HG03439 (cell line): ENCODE data around the gene DCUN1D2.

Experiments
- ATAC-seq: cut with Tn5 transposase; IDR thresholded peaks from one replicate; pipeline ENCODE4 v1.9.1; 2021; ENCODE audit warnings: mild to moderate bottlenecking, moderate library complexity; ENCODE audit not compliant: unreplicated experiment

Gene DCUN1D2

DNA sequence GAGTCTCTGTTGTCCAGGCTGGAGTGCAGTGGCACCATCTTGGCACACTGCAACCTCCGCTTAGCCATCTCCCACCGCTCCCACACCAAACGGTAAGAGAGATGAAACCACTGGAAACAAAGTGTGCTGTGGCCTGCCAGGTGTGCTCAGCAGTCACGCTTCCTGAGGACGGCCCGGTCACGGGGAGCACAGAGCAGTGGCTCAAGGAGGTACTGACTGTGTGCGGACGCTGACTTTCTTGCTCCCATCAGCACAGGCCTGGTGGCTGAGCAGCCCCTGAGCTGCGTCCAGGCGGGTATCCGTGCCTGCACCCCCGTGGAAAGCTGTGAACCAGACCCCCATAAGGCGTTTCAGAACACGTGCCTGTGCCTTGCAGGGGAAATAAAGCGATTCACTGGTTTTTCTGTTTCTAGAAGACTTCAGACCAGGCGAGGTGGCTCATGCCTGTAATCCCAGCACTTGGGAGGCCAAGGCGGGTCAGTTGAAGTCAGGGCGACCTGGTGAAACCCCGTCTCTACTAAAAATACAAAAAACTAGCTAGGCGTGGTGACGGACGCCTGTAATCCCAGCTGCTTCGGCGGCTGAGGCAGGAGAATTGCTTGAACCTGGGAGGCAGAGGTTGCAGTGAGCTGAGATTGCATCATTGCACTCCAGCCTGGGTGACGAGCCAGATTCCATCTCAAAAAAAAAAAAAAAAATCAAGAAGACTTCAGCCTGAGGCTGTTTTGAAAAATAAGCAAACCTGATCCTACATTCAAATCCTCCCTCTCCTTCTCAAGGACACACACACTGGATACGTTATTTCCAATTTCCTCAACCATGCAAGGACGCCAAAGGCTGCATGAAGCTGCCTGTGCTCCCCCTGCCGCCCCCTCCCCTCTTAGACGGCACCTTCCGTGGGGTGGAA lies 62.7 kb downstream of the DCUN1D2 start:
- no peak for ATAC-seq

- ATAC-seq, result no peak
Measured at GRCh38 chr13:113426591-113426986, 63.9 kb downstream of the DCUN1D2 start.

GRCh38 chr13:113425941-113426590 lies 64.4 kb downstream of the DCUN1D2 start:
- ATAC-seq, result no peak

- ATAC-seq, result no peak
Measured at GRCh38 chr13:113423520-113424163, 66.9 kb downstream of the DCUN1D2 start.

DNA sequence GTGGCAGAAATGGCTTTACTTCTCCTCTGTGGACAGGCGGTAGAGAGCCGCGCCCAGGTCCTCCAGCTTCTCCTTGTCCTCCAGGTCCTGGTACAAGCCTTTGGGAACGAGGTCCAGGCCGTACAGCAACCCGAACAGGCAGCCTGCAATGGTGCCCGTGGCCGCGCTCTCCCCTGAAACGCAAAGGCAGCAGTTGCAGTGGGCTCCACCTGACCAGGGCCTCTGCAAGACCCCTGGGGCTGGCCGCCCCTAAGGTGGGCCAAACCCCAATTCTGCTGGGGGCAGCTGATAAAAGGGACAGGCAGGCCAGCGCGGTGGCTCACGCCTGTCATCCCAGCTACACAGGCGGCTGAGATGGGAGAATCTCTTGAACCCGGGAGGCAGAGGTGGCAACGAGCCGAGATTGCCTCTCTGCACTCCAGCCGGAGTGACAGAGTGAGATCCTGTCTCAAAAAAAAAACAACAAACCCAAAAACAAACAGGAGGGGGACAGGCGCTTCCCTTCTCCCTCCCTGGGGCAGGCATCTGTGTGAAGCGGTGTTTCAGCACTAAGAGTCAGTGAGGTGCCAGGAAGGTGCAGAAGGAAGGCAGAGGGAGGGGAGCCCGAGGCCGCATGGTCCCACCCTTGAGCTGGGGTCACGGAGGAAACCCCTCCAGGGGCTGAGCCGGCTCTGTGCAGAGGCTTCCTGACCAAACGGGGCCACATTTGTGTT lies 67.5 kb downstream of the DCUN1D2 start:
- no peak for ATAC-seq

DNA sequence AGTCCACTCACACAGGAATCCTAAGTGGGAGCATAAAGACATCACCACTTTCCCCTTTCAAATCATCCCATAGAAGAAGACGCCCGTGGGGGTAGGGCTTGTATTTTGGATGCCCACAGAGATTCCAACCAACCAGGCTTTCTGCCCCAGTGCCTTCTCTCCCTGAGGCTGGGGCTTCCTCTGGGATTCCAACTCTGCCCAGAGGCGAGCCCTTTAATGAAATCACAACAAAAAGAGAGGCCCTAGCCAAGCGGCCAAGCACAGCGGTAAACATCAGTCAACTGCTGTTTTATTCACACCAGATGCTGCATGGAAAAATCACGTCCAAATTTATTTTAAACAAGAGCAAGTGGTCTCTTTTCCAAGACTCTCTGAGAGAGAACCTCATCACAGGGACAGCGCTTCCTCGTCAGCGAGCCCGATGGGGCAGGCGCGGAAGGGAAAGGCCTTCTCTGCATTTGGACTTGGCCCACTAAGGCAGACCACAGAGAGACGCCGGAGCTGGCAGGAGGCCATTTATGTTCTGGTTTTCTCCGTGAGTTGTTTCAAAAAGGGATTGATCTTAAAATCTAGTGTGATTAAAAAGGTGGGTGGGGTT lies 68.7 kb downstream of the DCUN1D2 start:
- ATAC-seq, result no peak

- no peak for ATAC-seq
Measured at GRCh38 chr13:113420833-113421600, 69.5 kb downstream of the DCUN1D2 start.

GRCh38 chr13:113420232-113420631 lies 70.3 kb downstream of the DCUN1D2 start:
- ATAC-seq, result no peak

DNA sequence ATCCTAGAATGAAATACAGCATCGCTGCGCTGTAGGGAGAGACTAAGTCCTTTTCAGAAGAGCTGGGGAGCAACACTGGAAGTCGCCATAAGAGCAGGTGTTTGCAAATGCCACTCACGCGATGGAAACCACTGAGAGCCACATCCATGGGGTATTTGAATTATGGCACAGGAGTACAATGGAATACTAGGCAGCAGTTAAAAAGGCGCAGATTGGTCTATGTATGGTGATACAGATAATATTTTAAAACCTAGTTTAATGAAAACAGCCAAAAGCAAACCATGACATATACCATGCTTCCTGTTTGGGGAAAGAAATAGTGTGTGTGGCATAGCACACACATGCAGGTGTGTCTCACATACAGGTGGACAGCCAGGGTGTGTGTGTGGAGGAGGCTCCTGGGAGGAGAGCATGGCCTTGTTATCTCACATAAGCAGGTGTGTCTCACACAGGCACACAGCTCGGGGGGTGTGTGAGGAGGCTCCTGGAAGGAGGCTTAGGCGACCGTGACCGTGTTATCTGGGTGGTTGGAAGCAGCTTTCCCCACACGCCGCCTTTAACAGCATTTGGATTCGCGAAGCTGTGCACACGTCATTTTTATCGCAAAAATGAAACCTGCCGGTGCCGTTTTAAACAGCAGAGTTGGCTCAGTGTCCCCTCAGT lies 70.8 kb downstream of the DCUN1D2 start:
- ATAC-seq, result no peak

DNA sequence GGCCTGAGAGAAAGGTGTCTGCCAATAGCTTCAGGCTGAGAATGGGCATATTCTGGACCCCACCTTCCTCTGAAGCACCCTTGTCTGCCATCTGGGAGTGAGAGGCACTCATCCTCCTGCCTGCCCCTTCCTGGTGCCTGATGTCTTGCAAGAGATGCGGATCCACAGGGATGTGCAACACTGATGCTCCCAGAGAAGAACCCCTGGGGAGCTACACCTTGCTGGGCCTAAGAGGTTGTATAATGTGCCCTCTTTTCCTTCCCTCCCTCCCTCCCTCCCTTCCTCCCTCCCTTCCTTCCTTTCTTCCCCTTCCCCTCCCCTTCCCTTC lies 71.8 kb downstream of the DCUN1D2 start:
- ATAC-seq, result no peak

DNA sequence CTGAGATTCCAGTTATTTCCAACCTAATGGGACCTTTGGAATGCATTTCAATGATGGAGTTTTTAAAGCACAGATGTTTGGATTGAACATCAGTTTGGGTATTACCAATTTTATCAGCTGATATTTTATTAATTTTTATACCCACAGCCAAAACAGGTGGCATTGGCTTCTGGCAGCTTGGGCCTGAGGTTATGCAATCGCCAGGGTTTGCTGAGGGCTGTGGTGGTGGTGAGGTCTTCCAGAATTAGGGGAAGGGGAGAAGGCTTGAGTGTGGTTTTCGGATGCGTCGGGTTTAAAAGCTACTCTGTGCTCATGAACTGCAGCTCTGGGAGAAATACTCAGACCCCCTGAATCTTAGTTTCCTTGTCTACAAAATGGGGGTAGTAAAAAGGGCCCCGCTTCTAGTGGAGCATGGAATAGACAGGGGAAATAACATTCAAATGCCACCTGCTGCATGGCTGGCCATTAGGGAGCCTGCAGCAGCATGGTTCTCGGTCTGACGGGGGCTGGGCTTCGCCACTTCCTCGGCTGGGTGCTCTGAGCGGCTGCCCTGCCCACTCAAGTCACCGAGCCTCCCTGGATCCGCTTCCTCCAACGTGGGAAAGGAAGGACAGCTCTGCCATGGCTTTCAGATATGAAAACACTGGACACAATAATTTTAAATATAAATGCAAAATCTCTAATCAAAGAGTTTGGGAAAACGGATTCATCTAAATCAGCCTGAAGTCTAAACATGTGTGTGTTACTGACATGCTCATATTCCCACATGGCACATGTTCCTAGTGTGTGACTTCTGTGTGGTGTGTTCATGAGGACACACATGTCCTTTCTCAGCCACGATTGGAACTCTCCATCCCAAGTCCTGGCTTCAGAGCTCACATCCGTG lies 72.4 kb downstream of the DCUN1D2 start:
- no peak for ATAC-seq

- ATAC-seq, result no peak
Measured at GRCh38 chr13:113417008-113417751, 73.3 kb downstream of the DCUN1D2 start.

GRCh38 chr13:113415825-113416224 lies 74.7 kb downstream of the DCUN1D2 start:
- no peak for ATAC-seq

DNA sequence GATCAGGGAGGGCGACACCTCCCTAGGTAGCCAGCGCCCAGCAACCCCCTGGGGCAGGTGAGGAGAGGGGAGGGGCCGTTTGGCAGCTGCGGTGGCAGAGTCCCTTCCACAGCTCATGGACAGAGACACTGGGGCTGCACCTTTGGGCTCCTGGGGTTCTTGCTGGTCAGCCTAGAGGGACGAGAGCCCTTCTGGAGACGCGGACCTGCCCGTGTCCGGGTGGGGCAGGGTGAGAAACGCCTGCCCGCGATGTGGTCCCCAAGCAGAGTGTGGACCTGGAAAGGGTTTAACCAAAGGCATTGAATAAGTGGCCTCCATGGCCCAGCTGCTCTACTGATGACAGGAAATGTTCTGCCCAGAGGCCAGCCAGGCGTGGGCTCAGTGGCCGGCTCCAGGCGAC lies 75.5 kb downstream of the DCUN1D2 start:
- ATAC-seq, result no peak

DNA sequence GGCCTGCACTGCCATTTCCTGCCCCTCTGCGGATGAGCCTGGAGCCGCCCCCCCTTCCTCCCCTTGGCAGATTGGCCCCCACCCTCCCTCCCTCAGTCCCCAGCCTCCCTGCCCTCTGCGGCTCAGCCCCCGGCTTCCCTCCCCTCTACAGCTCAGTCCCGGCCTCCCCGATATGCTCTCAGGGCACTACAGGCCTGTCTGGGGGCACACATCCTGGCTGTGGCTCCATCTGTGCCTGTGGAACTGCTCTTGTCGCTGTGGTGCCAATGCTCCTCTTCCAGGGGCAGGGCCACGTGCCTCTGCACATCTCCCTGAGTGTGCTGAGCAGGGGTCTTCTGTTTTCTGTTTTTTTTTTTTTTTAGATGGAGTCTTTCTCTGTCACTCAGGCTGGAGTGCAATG lies 76.2 kb downstream of the DCUN1D2 start:
- no peak for ATAC-seq

DNA sequence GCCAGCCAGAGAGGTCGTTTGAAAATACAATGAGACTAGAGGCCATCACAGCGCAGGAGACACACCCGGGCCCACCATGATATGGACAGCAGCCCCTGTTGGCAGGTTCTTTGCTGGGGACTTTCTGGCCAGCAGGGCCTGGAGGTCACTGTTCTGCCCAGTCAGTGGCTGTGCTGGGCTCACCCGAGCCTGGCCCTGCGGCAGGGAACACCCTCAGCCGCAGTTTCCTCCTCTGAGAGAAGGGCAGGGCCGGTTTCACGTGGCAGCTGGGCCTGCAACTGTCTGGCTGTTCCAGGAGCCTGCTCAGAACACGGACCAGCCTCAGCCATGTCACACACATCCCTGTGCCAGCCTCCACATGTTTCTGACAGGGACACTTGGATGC lies 76.6 kb downstream of the DCUN1D2 start:
- no peak for ATAC-seq

GRCh38 chr13:113413178-113413897 lies 77.2 kb downstream of the DCUN1D2 start:
- no peak for ATAC-seq
